Activated naive CD4-positive, alpha-beta T cell treated with anti-CD3 and anti-CD28 coated beads, Interleukin-2, amount 10 ng/mL, durations not matched to agents 7 days and 5 days (primary cell): ENCODE results near the gene ATP5PO.
"Not testable (repeated sequence)": the region's sequence is repeated elsewhere in the genome, so short reads cannot be mapped to it uniquely, and the experiment has no call there.

Experiments used
- CTCF ChIA-PET: fragments of 350-600 bp; sonication (Branson Sonifier 250); formaldehyde crosslinking; loops from one replicate; lab custom pipeline; 2021; ENCODE audit warnings: antibody characterized with exemption; lab: Charles Lee
- DNase-seq: peaks from one replicate; pipeline ENCODE4 v3.0.0-alpha.2; 2020
- H3K27ac Mint-ChIP-seq: one replicate; pipeline ENCODE4 v1.8.0; 2021; ENCODE audit warnings: mild to moderate bottlenecking, moderate library complexity, mixed read lengths
- H3K27me3 Mint-ChIP-seq: one replicate; pipeline ENCODE4 v1.8.0; 2021; ENCODE audit warnings: mild to moderate bottlenecking, mixed read lengths
- H3K36me3 Mint-ChIP-seq: one replicate; pipeline ENCODE4 v1.8.0; 2021; ENCODE audit warnings: mixed read lengths
- H3K4me1 Mint-ChIP-seq: one replicate; pipeline ENCODE4 v1.8.0; 2021; ENCODE audit warnings: mixed read lengths
- H3K4me3 Mint-ChIP-seq: one replicate; pipeline ENCODE4 v1.8.0; 2021; ENCODE audit warnings: mild to moderate bottlenecking, moderate library complexity, mixed read lengths
- H3K9me3 Mint-ChIP-seq: one replicate; pipeline ENCODE4 v1.8.0; 2021; ENCODE audit warnings: mixed read lengths

ATP5PO gene

DNA sequence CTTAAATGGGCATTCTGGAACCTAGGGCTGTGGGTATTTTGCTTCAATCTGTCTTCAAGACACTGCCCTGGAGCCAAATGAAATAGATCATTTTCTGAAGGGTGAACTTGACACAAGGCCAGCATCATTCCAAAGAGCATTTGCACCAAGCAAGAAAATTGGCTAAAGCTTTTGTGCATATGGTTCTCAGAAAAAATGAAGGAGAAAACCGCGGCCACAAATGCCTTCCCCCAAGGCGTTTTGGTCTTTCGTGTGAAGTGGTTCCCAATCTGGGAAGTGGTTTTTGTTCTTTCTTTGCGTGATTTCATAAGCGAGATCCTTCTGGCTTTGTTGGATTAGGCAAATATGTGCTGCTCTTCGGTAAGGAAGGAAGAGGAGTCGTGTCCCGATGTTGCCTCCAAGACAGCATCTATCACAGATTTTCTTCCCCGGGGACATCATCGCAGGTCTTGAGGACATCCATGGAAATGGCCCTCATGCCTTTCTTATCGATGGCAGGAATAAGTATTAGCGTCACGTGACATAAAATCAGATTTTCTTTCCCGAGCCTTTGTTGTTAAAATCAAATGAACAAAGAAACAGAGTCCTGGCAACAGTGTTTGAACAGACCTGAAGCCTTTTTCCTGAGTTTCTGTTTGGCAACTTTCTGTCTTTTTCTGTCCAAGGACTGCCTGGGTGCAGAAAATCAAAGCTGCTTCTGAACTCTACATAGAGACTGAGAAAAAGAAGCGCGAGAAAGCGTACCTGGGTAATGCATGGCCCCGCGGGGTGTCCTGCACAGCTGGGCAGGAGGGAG lies 31.0 kb downstream of the ATP5PO start:
- CTCF ChIA-PET: no interaction called here
- peaks cover 20% of the 10 kb centered on the region for H3K27me3 Mint-ChIP-seq
- no peak overlapping the region for H3K27ac Mint-ChIP-seq
- no peaks in the 10 kb centered on the region for H3K36me3 Mint-ChIP-seq
- no peak overlapping the region for H3K4me3 Mint-ChIP-seq
- H3K4me1 Mint-ChIP-seq: no peaks in the 10 kb centered on the region
- no peak for DNase-seq
- no peaks in the 10 kb centered on the region for H3K9me3 Mint-ChIP-seq

DNA sequence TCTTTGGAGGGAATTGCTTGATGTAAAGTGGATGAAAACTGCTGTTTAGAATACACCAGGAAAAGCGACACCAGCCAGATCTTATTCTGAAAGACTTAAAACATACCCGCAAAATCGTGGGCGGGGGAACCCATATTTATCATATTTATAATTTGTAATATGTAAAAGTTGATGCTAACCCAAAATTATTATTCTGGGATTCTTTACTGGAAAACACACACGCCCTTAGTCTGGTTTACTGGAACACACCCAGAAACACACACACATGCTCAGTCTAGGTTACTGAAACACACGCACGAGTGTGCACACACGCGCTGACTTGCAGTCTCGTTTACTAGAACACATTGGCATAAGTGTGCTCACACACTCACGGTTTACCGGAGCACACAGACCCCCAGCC lies 32.5 kb downstream of the ATP5PO start:
- Mint-ChIP-seq H3K27ac (no peak overlapping the region), H3K27me3 (peaks cover 20% of the 10 kb centered on the region), H3K36me3 (no peaks in the 10 kb centered on the region), H3K4me1 (no peaks in the 10 kb centered on the region), H3K9me3 (no peaks in the 10 kb centered on the region), H3K4me3 (no peak overlapping the region)
- no peak for DNase-seq
- CTCF ChIA-PET: no interaction called here

- H3K9me3 Mint-ChIP-seq: no peaks in the 10 kb centered on the region
- DNase-seq: no peak
- no peak overlapping the region for H3K27ac Mint-ChIP-seq
- H3K4me1 Mint-ChIP-seq: no peaks in the 10 kb centered on the region
- H3K4me3 Mint-ChIP-seq: no peak overlapping the region
- H3K27me3 Mint-ChIP-seq: peaks cover 20% of the 10 kb centered on the region
- no peaks in the 10 kb centered on the region for H3K36me3 Mint-ChIP-seq
- CTCF ChIA-PET: no interaction called here
Measured at GRCh38 chr21:33881689-33882440, 33.7 kb downstream of the ATP5PO start.

GRCh38 chr21:33880626-33881025 lies 35.0 kb downstream of the ATP5PO start:
- no peaks in the 10 kb centered on the region for H3K9me3 Mint-ChIP-seq
- CTCF ChIA-PET: no interaction called here
- no peaks in the 10 kb centered on the region for H3K36me3 Mint-ChIP-seq
- H3K4me1 Mint-ChIP-seq: no peaks in the 10 kb centered on the region
- peaks cover 27% of the 10 kb centered on the region for H3K27me3 Mint-ChIP-seq
- no peak overlapping the region for H3K27ac Mint-ChIP-seq
- DNase-seq: no peak
- H3K4me3 Mint-ChIP-seq: no peak overlapping the region

DNA sequence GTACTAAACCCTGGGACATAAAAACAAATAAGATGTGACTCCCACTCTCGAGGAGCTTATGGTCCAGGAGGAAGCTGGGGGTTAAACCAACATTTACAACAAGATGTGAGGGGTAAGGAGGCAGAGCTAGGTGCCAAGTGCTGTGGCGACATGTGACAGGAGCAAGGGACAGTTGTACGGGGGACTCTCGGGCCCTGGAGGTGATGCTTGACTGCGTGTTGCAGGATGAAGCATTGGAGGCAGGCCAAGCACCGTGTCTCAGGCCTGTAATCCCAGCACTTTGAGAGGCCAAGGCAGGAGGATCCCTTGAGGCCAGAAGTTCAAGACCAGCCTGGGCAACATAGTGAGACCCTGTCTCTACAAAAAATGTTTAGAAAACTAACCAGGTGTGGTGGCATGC lies 36.8 kb downstream of the ATP5PO start:
- Mint-ChIP-seq H3K27ac (no peak overlapping the region), H3K4me1 (no peaks in the 10 kb centered on the region), H3K4me3 (no peak overlapping the region), H3K27me3 (peaks cover 17% of the 10 kb centered on the region), H3K9me3 (no peaks in the 10 kb centered on the region), H3K36me3 (no peaks in the 10 kb centered on the region)
- CTCF ChIA-PET: no interaction called here
- DNase-seq: no peak

- CTCF ChIA-PET: no interaction called here
Measured at GRCh38 chr21:33875026-33875695, 40.4 kb downstream of the ATP5PO start.

GRCh38 chr21:33874161-33874560 lies 41.4 kb downstream of the ATP5PO start:
- no peak overlapping the region for H3K4me3 Mint-ChIP-seq

More at GRCh38 chr21:33875026-33875695, 40.4 kb downstream of the ATP5PO start:
- Mint-ChIP-seq H3K4me1 (no peaks in the 10 kb centered on the region), H3K4me3 (no peak overlapping the region), H3K27me3 (peaks cover 12% of the 10 kb centered on the region), H3K27ac (no peak overlapping the region), H3K9me3 (no peaks in the 10 kb centered on the region), H3K36me3 (no peaks in the 10 kb centered on the region)
- no peak for DNase-seq

DNA sequence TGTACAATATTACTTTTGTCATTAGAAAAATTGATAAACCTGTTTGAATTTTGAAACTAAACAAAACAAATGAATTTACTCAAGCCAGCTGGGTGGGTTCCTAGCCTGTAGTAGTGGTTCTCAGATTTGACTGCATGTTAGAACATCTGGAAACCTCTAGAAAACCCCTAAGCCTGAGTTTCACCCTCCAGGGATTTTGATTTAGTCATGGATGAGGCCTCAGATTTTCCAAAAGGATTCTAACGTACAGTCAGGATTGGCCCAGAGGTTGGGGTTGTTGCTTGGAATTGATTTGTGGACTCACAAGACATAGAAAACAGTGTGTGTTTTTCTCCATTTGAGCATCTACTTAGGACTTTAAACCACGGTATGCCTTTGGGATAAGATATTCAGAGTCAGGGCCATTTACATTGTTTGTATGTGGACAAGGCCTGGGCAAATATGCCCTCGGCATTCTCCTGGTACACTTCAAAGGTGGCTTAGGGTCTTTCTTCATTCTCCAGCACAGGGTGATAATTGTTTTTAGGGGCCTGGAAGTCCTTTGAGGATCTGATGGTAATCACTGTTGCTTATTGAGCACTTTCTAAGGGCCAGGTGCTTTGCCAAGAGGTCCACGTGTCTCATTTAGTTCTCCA lies 42.6 kb downstream of the ATP5PO start:
- H3K27ac Mint-ChIP-seq: no peak overlapping the region
- H3K9me3 Mint-ChIP-seq: no peaks in the 10 kb centered on the region

More at GRCh38 chr21:33874161-33874560, 41.4 kb downstream of the ATP5PO start:
- no peak overlapping the region for H3K27ac Mint-ChIP-seq
- no peaks in the 10 kb centered on the region for H3K9me3 Mint-ChIP-seq
- H3K4me1 Mint-ChIP-seq: no peaks in the 10 kb centered on the region
- peaks cover 12% of the 10 kb centered on the region for H3K27me3 Mint-ChIP-seq
- no peak for DNase-seq
- CTCF ChIA-PET: no interaction called here
- H3K36me3 Mint-ChIP-seq: no peaks in the 10 kb centered on the region

DNA sequence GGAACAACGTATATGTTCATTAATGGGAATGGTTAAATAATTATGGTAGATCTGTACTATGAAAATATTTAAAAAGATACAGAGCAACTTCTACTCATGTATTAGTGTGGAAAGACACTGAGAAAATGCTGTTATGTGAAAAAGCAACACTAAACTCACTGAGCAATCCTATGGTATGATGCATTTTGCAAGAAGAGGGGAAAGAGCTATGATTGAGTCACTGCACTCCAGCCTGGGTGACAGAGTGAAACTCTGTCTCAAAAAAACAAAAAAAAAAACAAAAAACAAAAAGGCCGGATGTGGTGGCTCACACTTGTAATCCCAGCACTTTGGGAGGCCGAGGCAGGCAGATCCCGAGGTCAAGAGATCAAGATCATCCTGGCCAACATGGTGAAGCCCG lies 44.4 kb downstream of the ATP5PO start:
- CTCF ChIA-PET: no interaction called here
- Mint-ChIP-seq H3K27me3 (peaks cover 14% of the 10 kb centered on the region), H3K9me3 (no peaks in the 10 kb centered on the region), H3K36me3 (no peaks in the 10 kb centered on the region), H3K4me3 (no peak overlapping the region), H3K27ac (no peak overlapping the region), H3K4me1 (no peaks in the 10 kb centered on the region)
- DNase-seq: no peak

More for the DNA sequence above, 42.6 kb downstream of the ATP5PO start:
- Mint-ChIP-seq H3K27me3 (peaks cover 12% of the 10 kb centered on the region), H3K36me3 (no peaks in the 10 kb centered on the region), H3K4me1 (no peaks in the 10 kb centered on the region), H3K4me3 (no peak overlapping the region)
- CTCF ChIA-PET: no interaction called here
- no peak for DNase-seq

DNA sequence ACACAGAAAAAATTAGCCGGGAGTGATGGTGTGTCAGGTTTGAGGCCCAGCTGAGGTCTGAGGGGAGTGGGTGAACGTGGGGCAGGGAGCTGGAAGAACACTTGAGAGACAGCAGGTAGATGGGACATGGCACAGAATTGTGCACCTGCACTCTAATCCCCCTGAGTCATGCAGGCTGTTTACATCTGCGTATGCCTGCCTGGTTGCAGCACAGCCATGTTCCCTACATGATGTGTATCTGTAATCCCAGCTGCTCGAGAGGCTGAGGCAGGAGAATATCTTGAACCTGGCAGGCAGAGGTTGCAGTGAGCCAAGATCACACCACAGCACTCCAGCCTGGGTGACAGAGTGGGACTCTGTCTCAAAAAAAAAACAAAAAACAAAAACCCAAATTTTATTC lies 44.8 kb downstream of the ATP5PO start:
- Mint-ChIP-seq H3K27me3 (peaks cover 14% of the 10 kb centered on the region), H3K9me3 (no peaks in the 10 kb centered on the region), H3K36me3 (no peaks in the 10 kb centered on the region), H3K4me3 (no peak overlapping the region), H3K4me1 (no peaks in the 10 kb centered on the region), H3K27ac (no peak overlapping the region)
- no peak for DNase-seq
- CTCF ChIA-PET: no interaction called here

DNA sequence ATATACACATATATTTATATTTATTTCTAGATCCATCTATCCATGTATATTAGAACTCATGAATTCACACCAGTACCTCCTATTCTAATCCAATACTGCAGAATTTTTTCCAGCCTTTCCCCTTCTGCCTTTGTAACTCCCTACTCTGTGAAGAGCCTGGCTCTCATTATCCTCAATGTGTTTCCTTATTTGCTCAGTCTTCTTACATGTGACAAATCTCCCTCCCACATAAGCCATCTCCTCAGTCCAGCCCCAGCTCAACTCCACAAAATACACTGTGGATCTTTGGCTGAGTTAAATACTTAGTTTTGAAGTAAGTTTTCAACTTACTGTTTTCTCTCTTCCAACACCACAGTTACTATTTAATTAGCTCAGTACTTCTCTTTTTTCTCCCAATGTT lies 45.7 kb downstream of the ATP5PO start:
- H3K9me3 Mint-ChIP-seq: no peaks in the 10 kb centered on the region
- no peak overlapping the region for H3K4me3 Mint-ChIP-seq
- CTCF ChIA-PET: no interaction called here
- DNase-seq: no peak
- H3K27ac Mint-ChIP-seq: no peak overlapping the region
- peaks cover 23% of the 10 kb centered on the region for H3K27me3 Mint-ChIP-seq
- no peaks in the 10 kb centered on the region for H3K4me1 Mint-ChIP-seq
- no peaks in the 10 kb centered on the region for H3K36me3 Mint-ChIP-seq

DNA sequence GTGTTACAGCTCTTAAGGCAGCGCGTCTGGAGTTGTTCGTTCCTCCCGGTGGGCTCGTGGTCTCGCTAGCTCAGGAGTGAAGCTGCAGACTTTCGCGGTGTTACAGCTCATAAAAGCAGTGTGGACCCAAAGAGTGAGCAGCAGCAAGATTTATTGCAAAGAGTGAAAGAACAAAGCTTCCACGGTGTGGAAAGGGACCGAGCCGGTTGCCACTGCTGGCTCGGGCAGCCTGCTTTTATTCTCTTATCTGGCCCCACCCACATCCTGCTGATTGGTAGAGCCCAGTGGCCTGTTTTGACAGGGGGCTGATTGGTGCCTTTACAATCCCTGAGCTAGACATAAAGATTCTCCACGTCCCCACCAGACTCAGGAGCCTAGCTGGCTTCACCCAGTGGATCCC lies 47.7 kb downstream of the ATP5PO start:
- Mint-ChIP-seq H3K4me3 (peak overlapping the region; percentile 22), H3K27me3 (peaks cover 25% of the 10 kb centered on the region)
- H3K27ac Mint-ChIP-seq, H3K9me3 Mint-ChIP-seq, CTCF ChIA-PET, H3K4me1 Mint-ChIP-seq, H3K36me3 Mint-ChIP-seq, DNase-seq: not testable (repeated sequence)

- no peak overlapping the region for H3K4me3 Mint-ChIP-seq
- CTCF ChIA-PET: no interaction called here
- no peaks in the 10 kb centered on the region for H3K9me3 Mint-ChIP-seq
- no peaks in the 10 kb centered on the region for H3K4me1 Mint-ChIP-seq
- DNase-seq: no peak
- peaks cover 25% of the 10 kb centered on the region for H3K27me3 Mint-ChIP-seq
- H3K36me3 Mint-ChIP-seq: no peaks in the 10 kb centered on the region
- H3K27ac Mint-ChIP-seq: no peak overlapping the region
Measured at GRCh38 chr21:33866826-33867225, 48.8 kb downstream of the ATP5PO start.

- Mint-ChIP-seq H3K9me3 (no peaks in the 10 kb centered on the region), H3K27me3 (peaks cover 25% of the 10 kb centered on the region), H3K36me3 (no peaks in the 10 kb centered on the region), H3K4me1 (no peaks in the 10 kb centered on the region), H3K27ac (no peak overlapping the region), H3K4me3 (no peak overlapping the region)
- DNase-seq: no peak
- CTCF ChIA-PET: no interaction called here
Measured at GRCh38 chr21:33865996-33866575, 49.5 kb downstream of the ATP5PO start.
